PC-9 (cell line): ENCODE data around the gene FBN1.

ENCODE experiments used
- CTCF ChIP-seq: fragments of 200-600 bp; sonication (generic); conservative IDR thresholded peaks from 2 replicates; pipeline ENCODE4 v1.6.1; 2017; ENCODE audit warnings: mixed run types, antibody characterized with exemption, mild to moderate bottlenecking, moderate library complexity
- EZH2 ChIP-seq: fragments of 200-600 bp; sonication (generic); IDR thresholded peaks from 2 replicates; pipeline ENCODE4 v1.8.0; 2017; ENCODE audit warnings: antibody characterized with exemption, low read depth

- TF ChIP-seq CTCF (no peak), EZH2 (no peak)
These were observed 251.6 kb downstream of the FBN1 start for GRCh38 chr15:48393645-48394506.
